ENCODE data around the gene RANBP3.
A peak's percentile ranks its signal among the peaks of the same experiment; 100 is the strongest.
"Not testable (repeated sequence)": the region's sequence is repeated elsewhere in the genome, so short reads cannot be mapped to it uniquely, and the experiment has no call there.

RANBP3 gene

GRCh38 chr19:6006896-6007295 is 29.0 kb upstream of the RANBP3 start:
- no peak for DNase-seq

GRCh38 chr19:6006070-6006446 is 28.1 kb upstream of the RANBP3 start:
- not testable (repeated sequence) for DNase-seq

GRCh38 chr19:6005321-6006069 is 27.6 kb upstream of the RANBP3 start:
- DNase-seq, result no peak

- no peak for DNase-seq
These were observed 26.0 kb upstream of the RANBP3 start for GRCh38 chr19:6003976-6004375.

GRCh38 chr19:6002591-6002990 is 24.7 kb upstream of the RANBP3 start:
- no peak for DNase-seq

GRCh38 chr19:6000228-6000847 is 22.4 kb upstream of the RANBP3 start:
- DNase-seq, result no peak

- no peak for DNase-seq
These were observed 21.8 kb upstream of the RANBP3 start for GRCh38 chr19:5999693-6000092.

GRCh38 chr19:5997371-5997770 is 19.4 kb upstream of the RANBP3 start:
- DNase-seq, result no peak

GRCh38 chr19:5996623-5997320 is 18.8 kb upstream of the RANBP3 start:
- no peak for DNase-seq

GRCh38 chr19:5996102-5996501 is 18.2 kb upstream of the RANBP3 start:
- DNase-seq, result no peak

- no peak for DNase-seq
These were observed 17.7 kb upstream of the RANBP3 start for GRCh38 chr19:5995606-5996005.

- DNase-seq, result no peak
These were observed 16.6 kb upstream of the RANBP3 start for GRCh38 chr19:5994405-5995165.

GRCh38 chr19:5993648-5994358 is 15.9 kb upstream of the RANBP3 start:
- no peak for DNase-seq

GRCh38 chr19:5993201-5993600 is 15.3 kb upstream of the RANBP3 start:
- DNase-seq, result no peak

GRCh38 chr19:5992756-5993155 is 14.8 kb upstream of the RANBP3 start:
- no peak for DNase-seq

- DNase-seq, result no peak
These were observed 13.4 kb upstream of the RANBP3 start for GRCh38 chr19:5991244-5991838.

GRCh38 chr19:5990289-5990797 is 12.4 kb upstream of the RANBP3 start:
- DNase-seq, result no peak

- DNase-seq, result no peak
These were observed 11.6 kb upstream of the RANBP3 start for GRCh38 chr19:5989388-5990074.

GRCh38 chr19:5988517-5989387 is 10.8 kb upstream of the RANBP3 start:
- DNase-seq, result no peak

- peak; percentile 59 for DNase-seq
These were observed 9.3 kb upstream of the RANBP3 start for GRCh38 chr19:5987077-5987818.
